Measurements from ENCODE around the gene ICOS. TPM values are rescaled to one million over a fixed set of nuclear protein-coding genes. Genes with fewer than 3 reads are reported as not detected.

ICOS gene
- polyA plus RNA-seq, 1 of the 3 experiments (the other 2 are of a cell fraction): not detected

- no peak overlapping the region for H3K4me2 ChIP-seq
- no peaks in the 10 kb centered on the region for H3K79me2 ChIP-seq (ENCODE audit: insufficient read depth)
- no peaks in the 10 kb centered on the region for H4K20me1 ChIP-seq (ENCODE audit: insufficient read depth)
- no peaks in the 10 kb centered on the region for H3F3A ChIP-seq (replicated peaks; ENCODE audit: insufficient read depth)
- H3K4me1 ChIP-seq (ENCODE audit: control insufficient read depth in 1 of 2, insufficient read depth in 2 of 2, low read depth in 1 of 2, low read length in 1 of 2): peaks cover 0 to 2% of the 10 kb centered on the region in 2 experiments; a peak in 2 of 4 replicates
- H2AFZ ChIP-seq (ENCODE audit: low read depth): no peak overlapping the region
- DNase-seq: no peak
- ChIA-PET CTCF (interaction anchor here (0.5 to 2.0 kb wide), 5 partner anchors 15 to 71 kb away, joined by 3 to 6 read pairs (median 3); no protein-coding TSS in a partner anchor), POLR2A (no interaction called here)
- no peak for TF ChIP-seq FOXM1 (IDR thresholded peaks at IDR 0.05; ENCODE audit: low read depth)
- no peak for TF ChIP-seq USF1 (IDR thresholded peaks at IDR 0.05; ENCODE audit: borderline replicate concordance, low read depth)
- no peak for TF ChIP-seq MXI1 (IDR thresholded peaks at IDR 0.05; ENCODE audit: low read depth, low read length)
- no peak for TF ChIP-seq YY1 (IDR thresholded peaks at IDR 0.05; ENCODE audit: low read depth)
- TF ChIP-seq TCF12 (IDR thresholded peaks at IDR 0.05): no peak
- TF ChIP-seq GABPA (IDR thresholded peaks at IDR 0.05; ENCODE audit: low read depth): no peak
- TF ChIP-seq SMC3 (IDR thresholded peaks at IDR 0.05; ENCODE audit: low read depth, low read length): no peak
- TF ChIP-seq IRF3 (IDR thresholded peaks at IDR 0.05; ENCODE audit: low read depth, low read length): no peak
- no peak for TF ChIP-seq USF2 (IDR thresholded peaks at IDR 0.05; ENCODE audit: borderline replicate concordance, low read depth, low read length)
- TF ChIP-seq FOSL2 (IDR thresholded peaks at IDR 0.05; ENCODE audit: borderline replicate concordance, low read depth): no peak
- no peak for TF ChIP-seq EZH2phosphoT487 (IDR thresholded peaks at IDR 0.05; ENCODE audit: borderline replicate concordance, low read depth)
- TF ChIP-seq JUND (IDR thresholded peaks at IDR 0.05): no peak
- no peak for TF ChIP-seq TAF1 (IDR thresholded peaks at IDR 0.05; ENCODE audit: borderline replicate concordance, low read depth, low read length)
- no peak overlapping the region for H3K27ac ChIP-seq (ENCODE audit: low read depth in 2 of 2, low read length in 1 of 2)
- no peak overlapping the region for H3K4me3 ChIP-seq (ENCODE audit: low read depth in 2 of 2, low read length in 1 of 2)
- H3K9ac ChIP-seq: no peak overlapping the region
- H3K36me3 ChIP-seq (replicated peaks in 1 of 2; ENCODE audit: control insufficient read depth in 1 of 2, insufficient read depth in 2 of 2, low read length in 1 of 2): no peaks in the 10 kb centered on the region
- H3K9me2 ChIP-seq: no peaks in the 10 kb centered on the region
- H3K27me3 ChIP-seq (ENCODE audit: insufficient read depth): no peaks in the 10 kb centered on the region
- H3K9me3 ChIP-seq: no peaks in the 10 kb centered on the region
These were observed 63.3 kb downstream of the ICOS start for GRCh38 chr2:203999835-204000234.

- no peaks in the 10 kb centered on the region for H3F3A ChIP-seq (replicated peaks; ENCODE audit: insufficient read depth)
- CTCF ChIA-PET: interaction anchor here (1.1 to 2.0 kb wide), 2 partner anchors 23 to 24 kb away, joined by 3 to 6 read pairs; no protein-coding TSS in a partner anchor
- no peaks in the 10 kb centered on the region for H3K27me3 ChIP-seq (ENCODE audit: insufficient read depth)
These were observed 63.9 kb downstream of the ICOS start for GRCh38 chr2:204000446-204000845.

More at GRCh38 chr2:204000446-204000845, 63.9 kb downstream of the ICOS start:
- no peaks in the 10 kb centered on the region for H3K9me3 ChIP-seq
- no peak overlapping the region for H3K4me3 ChIP-seq (ENCODE audit: low read depth in 2 of 2, low read length in 1 of 2)
- TF ChIP-seq GATA2 (CRISPR knock-in tag; IDR thresholded peaks at IDR 0.05) (0 out of 2 replicates have a peak, but pooled peaks have one; percentile 10), TEAD4 (IDR thresholded peaks at IDR 0.05; ENCODE audit: borderline replicate concordance, insufficient read depth) (no peak)
- H3K9ac ChIP-seq: no peak overlapping the region
- H3K27ac ChIP-seq (ENCODE audit: low read depth in 2 of 2, low read length in 1 of 2): no peak overlapping the region
- H2AFZ ChIP-seq (ENCODE audit: low read depth): no peak overlapping the region
- no peaks in the 10 kb centered on the region for H4K20me1 ChIP-seq (ENCODE audit: insufficient read depth)
- no peaks in the 10 kb centered on the region for H3K9me2 ChIP-seq
- DNase-seq: no peak
- no peaks in the 10 kb centered on the region for H3K79me2 ChIP-seq (ENCODE audit: insufficient read depth)
- POLR2A ChIA-PET: no interaction called here
- peaks cover 0 to 2% of the 10 kb centered on the region in 2 experiments; a peak in 2 of 4 replicates for H3K4me1 ChIP-seq (ENCODE audit: control insufficient read depth in 1 of 2, insufficient read depth in 2 of 2, low read depth in 1 of 2, low read length in 1 of 2)
- no peak overlapping the region for H3K4me2 ChIP-seq
- no peaks in the 10 kb centered on the region for H3K36me3 ChIP-seq (replicated peaks in 1 of 2; ENCODE audit: control insufficient read depth in 1 of 2, insufficient read depth in 2 of 2, low read length in 1 of 2)
